Measurements from ENCODE around the gene LIX1.

DNA sequence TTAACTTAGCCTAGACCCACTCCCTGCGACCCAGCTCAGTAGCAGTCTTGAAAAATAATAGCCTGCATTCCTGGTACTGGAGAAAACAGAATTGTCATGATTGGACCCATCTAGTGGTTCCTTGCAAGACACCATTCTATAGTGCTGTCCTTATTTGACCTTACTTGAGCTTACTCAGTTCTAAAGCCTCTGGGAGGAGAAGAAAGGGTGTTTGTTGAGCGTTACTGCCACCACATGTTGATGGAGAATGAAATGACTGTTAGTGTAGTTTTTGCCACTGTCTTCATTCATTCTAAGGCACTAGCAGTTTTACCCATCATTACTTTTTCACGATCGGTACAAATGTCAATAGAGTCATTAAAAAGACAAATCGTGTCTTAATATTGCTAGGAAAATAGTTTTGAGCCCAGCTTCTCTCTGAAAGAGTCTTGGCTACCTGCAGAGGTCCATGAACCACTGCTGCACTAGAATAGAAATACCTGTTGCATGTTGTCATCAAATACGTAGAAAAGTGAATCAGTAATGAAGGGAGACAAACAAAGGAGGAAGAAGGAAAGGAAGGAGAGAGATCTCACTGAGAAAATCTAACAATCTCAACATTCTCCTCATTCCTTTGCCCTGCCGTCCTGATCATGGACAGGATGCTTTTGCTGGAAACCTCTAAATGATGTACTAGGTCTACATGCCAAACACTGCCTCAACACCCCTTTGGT is 96.0 kb downstream of the LIX1 start:
- TF ChIP-seq ELF4 (CRISPR knock-in tag; IDR thresholded peaks at IDR 0.05; ENCODE audit: borderline replicate concordance) (no peak), NFYC (CRISPR knock-in tag; IDR thresholded peaks at IDR 0.05) (no peak), FOXC1 (CRISPR knock-in tag; IDR thresholded peaks at IDR 0.05; ENCODE audit: borderline replicate concordance) (no peak), ZNF816 (CRISPR knock-in tag; IDR thresholded peaks at IDR 0.05; ENCODE audit: borderline replicate concordance) (no peak), ZNF616 (CRISPR knock-in tag; IDR thresholded peaks at IDR 0.05; ENCODE audit: low read depth) (no peak), ATRX (CRISPR knock-in tag; IDR thresholded peaks at IDR 0.05; ENCODE audit: borderline replicate concordance) (no peak), HCFC1 (IDR thresholded peaks at IDR 0.05; ENCODE audit: low read depth, low read length) (no peak), RAD51 (IDR thresholded peaks at IDR 0.05; ENCODE audit: borderline replicate concordance) (no peak)
- TF ChIP-seq, protein P1, sequence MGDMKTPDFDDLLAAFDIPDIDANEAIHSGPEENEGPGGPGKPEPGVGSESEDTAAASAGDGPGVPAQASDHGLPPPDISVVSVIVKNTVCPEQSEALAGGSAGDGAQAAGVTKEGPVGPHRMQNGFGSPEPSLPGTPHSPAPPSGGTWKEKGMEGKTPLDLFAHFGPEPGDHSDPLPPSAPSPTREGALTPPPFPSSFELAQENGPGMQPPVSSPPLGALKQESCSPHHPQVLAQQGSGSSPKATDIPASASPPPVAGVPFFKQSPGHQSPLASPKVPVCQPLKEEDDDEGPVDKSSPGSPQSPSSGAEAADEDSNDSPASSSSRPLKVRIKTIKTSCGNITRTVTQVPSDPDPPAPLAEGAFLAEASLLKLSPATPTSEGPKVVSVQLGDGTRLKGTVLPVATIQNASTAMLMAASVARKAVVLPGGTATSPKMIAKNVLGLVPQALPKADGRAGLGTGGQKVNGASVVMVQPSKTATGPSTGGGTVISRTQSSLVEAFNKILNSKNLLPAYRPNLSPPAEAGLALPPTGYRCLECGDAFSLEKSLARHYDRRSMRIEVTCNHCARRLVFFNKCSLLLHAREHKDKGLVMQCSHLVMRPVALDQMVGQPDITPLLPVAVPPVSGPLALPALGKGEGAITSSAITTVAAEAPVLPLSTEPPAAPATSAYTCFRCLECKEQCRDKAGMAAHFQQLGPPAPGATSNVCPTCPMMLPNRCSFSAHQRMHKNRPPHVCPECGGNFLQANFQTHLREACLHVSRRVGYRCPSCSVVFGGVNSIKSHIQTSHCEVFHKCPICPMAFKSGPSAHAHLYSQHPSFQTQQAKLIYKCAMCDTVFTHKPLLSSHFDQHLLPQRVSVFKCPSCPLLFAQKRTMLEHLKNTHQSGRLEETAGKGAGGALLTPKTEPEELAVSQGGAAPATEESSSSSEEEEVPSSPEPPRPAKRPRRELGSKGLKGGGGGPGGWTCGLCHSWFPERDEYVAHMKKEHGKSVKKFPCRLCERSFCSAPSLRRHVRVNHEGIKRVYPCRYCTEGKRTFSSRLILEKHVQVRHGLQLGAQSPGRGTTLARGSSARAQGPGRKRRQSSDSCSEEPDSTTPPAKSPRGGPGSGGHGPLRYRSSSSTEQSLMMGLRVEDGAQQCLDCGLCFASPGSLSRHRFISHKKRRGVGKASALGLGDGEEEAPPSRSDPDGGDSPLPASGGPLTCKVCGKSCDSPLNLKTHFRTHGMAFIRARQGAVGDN (CRISPR knock-in tag; IDR thresholded peaks at IDR 0.05) = no peak
- TF ChIP-seq, protein P2, sequence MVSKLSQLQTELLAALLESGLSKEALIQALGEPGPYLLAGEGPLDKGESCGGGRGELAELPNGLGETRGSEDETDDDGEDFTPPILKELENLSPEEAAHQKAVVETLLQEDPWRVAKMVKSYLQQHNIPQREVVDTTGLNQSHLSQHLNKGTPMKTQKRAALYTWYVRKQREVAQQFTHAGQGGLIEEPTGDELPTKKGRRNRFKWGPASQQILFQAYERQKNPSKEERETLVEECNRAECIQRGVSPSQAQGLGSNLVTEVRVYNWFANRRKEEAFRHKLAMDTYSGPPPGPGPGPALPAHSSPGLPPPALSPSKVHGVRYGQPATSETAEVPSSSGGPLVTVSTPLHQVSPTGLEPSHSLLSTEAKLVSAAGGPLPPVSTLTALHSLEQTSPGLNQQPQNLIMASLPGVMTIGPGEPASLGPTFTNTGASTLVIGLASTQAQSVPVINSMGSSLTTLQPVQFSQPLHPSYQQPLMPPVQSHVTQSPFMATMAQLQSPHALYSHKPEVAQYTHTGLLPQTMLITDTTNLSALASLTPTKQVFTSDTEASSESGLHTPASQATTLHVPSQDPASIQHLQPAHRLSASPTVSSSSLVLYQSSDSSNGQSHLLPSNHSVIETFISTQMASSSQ (IDR thresholded peaks at IDR 0.05; ENCODE audit: low read depth) = no peak
- TF ChIP-seq, protein P2 (CRISPR knock-in tag; IDR thresholded peaks at IDR 0.05; ENCODE audit: borderline replicate concordance) = no peak
